ENCODE measurements around the gene TMED3. TPM values are rescaled to one million over a fixed set of nuclear protein-coding genes. Genes with fewer than 3 reads are reported as not detected.

The TMED3 gene
- polyA plus RNA-seq, 2 of the 4 experiments (the other 2 are of a cell fraction) = 149 to 202 TPM

GRCh38 chr15:79358069-79358468 lies 47.2 kb downstream of the TMED3 start (continued):
- no peak for TF ChIP-seq CTCF (IDR thresholded peaks at IDR 0.05)

GRCh38 chr15:79364571-79365240 lies 53.8 kb downstream of the TMED3 start:
- DNase-seq (ENCODE audit: low read depth in 1 of 2, low spot score in 1 of 2) (no peak), ATAC-seq (peak in 1 of 2 experiments; percentile 47; a peak in 1 of 6 replicates), FAIRE-seq (no peak)
- H3K4me1 ChIP-seq = no peaks in the 10 kb centered on the region
- no peak overlapping the region for H3K4me3 ChIP-seq
- 94% methylated on average over 9 of the region's 9 CpGs for WGBS (ENCODE audit: missing lambda C conversion rate)
- no peaks in the 10 kb centered on the region for H3K9me3 ChIP-seq
- CTCF ChIA-PET = interaction anchor here (0.9 to 7.4 kb wide), 5 partner anchors 9 to 490 kb away, joined by 3 to 108 read pairs (median 12); no protein-coding TSS in a partner anchor
- POLR2A ChIA-PET = no interaction called here
- no peak overlapping the region for H3K4me2 ChIP-seq
- H3K27ac ChIP-seq = no peak overlapping the region
- TF ChIP-seq TFCP2L1 (CRISPR knock-in tag; IDR thresholded peaks at IDR 0.05) (no peak), ZNF302 (CRISPR knock-in tag; IDR thresholded peaks at IDR 0.05) (no peak), CHD4 (IDR thresholded peaks at IDR 0.05; ENCODE audit: borderline replicate concordance) (no peak), MAFK (IDR thresholded peaks at IDR 0.05; ENCODE audit: partially characterized antibody) (no peak), PHF8 (IDR thresholded peaks at IDR 0.05; ENCODE audit: borderline replicate concordance, low read depth) (no peak), MAX (IDR thresholded peaks at IDR 0.05) (no peak), FOSL2 (IDR thresholded peaks at IDR 0.05) (no peak), FOSL2 (CRISPR knock-in tag; IDR thresholded peaks at IDR 0.05) (no peak)

- FAIRE-seq (no peak), ATAC-seq (no peak), DNase-seq (ENCODE audit: low read depth in 1 of 2, low spot score in 1 of 2) (no peak)
- Histone ChIP-seq H3K9me3 (no peaks in the 10 kb centered on the region), H3K4me2 (no peak overlapping the region), H3K27ac (no peak overlapping the region), H3K4me1 (no peaks in the 10 kb centered on the region), H3K4me3 (no peak overlapping the region)
- ChIA-PET CTCF (interaction anchor here (0.8 to 7.4 kb wide), 8 partner anchors 10 to 628 kb away, joined by 3 to 108 read pairs (median 11); no protein-coding TSS in a partner anchor), POLR2A (no interaction called here)
- TF ChIP-seq MAX (IDR thresholded peaks at IDR 0.05) = no peak
- no peak for TF ChIP-seq FOSL2 (IDR thresholded peaks at IDR 0.05)
- no peak for TF ChIP-seq FOSL2 (CRISPR knock-in tag; IDR thresholded peaks at IDR 0.05)
- TF ChIP-seq MAZ (IDR thresholded peaks at IDR 0.05; ENCODE audit: borderline replicate concordance, low read depth, low read length) = no peak
- TF ChIP-seq RFX5 (IDR thresholded peaks at IDR 0.05) = no peak
- TF ChIP-seq TFCP2L1 (CRISPR knock-in tag; IDR thresholded peaks at IDR 0.05) = no peak
- no peak for TF ChIP-seq CBX2 (IDR thresholded peaks at IDR 0.05; ENCODE audit: borderline replicate concordance, low read depth)
- no peak for TF ChIP-seq NPAS2 (CRISPR knock-in tag; IDR thresholded peaks at IDR 0.05; ENCODE audit: borderline replicate concordance)
- TF ChIP-seq NFE2L2 (conservative IDR thresholded peaks at IDR 0.05; ENCODE audit: low read length) = no peak
- no peak for TF ChIP-seq HEYL (CRISPR knock-in tag; IDR thresholded peaks at IDR 0.05)
- TF ChIP-seq BCL3 (IDR thresholded peaks at IDR 0.05) = no peak
- TF ChIP-seq JUNB (IDR thresholded peaks at IDR 0.05) = no peak
- TF ChIP-seq RAD21 (conservative IDR thresholded peaks at IDR 0.05 in 1 of 2, IDR thresholded peaks at IDR 0.05 in 1 of 2) = no peak
- no peak for TF ChIP-seq SMC3 (IDR thresholded peaks at IDR 0.05)
- TF ChIP-seq ESRRA (IDR thresholded peaks at IDR 0.05; ENCODE audit: borderline replicate concordance, low read length) = no peak
- TF ChIP-seq PHF8 (IDR thresholded peaks at IDR 0.05; ENCODE audit: borderline replicate concordance, low read depth) = no peak
- TF ChIP-seq JUN (IDR thresholded peaks at IDR 0.05) = no peak
- no peak for TF ChIP-seq RARB (CRISPR knock-in tag; IDR thresholded peaks at IDR 0.05)
- TF ChIP-seq CEBPB (IDR thresholded peaks at IDR 0.05) = no peak
- 80% methylated on average over 3 of the region's 3 CpGs for WGBS (ENCODE audit: missing lambda C conversion rate)
Measured at GRCh38 chr15:79365765-79366164, 54.9 kb downstream of the TMED3 start.

Data from A549 (cell line).